Stimulated activated CD4-positive, alpha-beta T cell treated with anti-CD3 and anti-CD28 coated beads, Interleukin-12 subunit alpha, Interleukin-12 subunit beta, amount 100 ng/mL, for 24 hours (primary cell): ENCODE measurements around the gene CDY2A.
"Not testable (repeated sequence)": the region's sequence is repeated elsewhere in the genome, so short reads cannot be mapped to it uniquely, and the experiment has no call there.

Experiments used
- DNase-seq, 2 experiments: peaks; one replicate each; pipeline ENCODE4 v3.0.0-alpha.2; 2020; ENCODE audit warnings: low read depth in 2 of 2

The CDY2A gene, protein sequence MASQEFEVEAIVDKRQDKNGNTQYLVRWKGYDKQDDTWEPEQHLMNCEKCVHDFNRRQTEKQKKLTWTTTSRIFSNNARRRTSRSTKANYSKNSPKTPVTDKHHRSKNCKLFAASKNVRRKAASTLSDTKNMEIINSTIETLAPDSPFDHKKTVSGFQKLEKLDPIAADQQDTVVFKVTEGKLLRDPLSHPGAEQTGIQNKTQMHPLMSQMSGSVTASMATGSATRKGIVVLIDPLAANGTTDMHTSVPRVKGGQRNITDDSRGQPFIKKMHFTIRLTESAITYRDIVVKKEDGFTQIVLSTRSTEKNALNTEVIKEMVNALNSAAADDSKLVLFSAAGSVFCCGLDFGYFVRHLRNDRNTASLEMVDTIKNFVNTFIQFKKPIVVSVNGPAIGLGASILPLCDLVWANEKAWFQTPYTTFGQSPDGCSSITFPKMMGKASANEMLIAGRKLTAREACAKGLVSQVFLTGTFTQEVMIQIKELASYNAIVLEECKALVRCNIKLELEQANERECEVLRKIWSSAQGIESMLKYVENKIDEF

GRCh38 chrY:18025487-18025886 lies at the start of gene CDY2A:
Gene CDY2A (plus strand): TSS chrY:18025787. CDS start chrY:18026115, 328 bp downstream.
- not testable (repeated sequence) for DNase-seq

DNA sequence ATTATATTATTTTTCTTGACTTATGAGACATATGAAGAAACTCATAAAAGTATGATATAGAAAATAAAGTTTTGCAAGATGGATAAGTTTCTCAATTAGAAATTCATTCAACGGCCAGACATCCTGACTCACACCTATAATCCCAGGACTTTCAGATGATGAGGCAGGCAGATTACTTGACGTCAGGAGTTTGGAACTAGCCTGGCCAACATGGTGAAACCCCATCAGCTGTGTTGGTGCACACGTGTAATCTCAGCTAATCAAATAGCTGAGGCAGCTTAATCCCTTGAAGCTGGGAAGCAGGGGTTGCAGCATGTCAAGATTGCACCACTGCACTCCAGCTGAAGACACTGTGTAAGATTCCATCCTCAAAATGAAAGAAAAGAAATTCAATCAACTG lies 28.0 kb upstream of the CDY2A start:
- DNase-seq, result not testable (repeated sequence)

- DNase-seq, result not testable (repeated sequence)
These were observed 27.3 kb upstream of the CDY2A start for GRCh38 chrY:17998266-17998665.

- DNase-seq, result not testable (repeated sequence)
These were observed 1.7 kb upstream of the CDY2A start for GRCh38 chrY:18023897-18024296.

DNA sequence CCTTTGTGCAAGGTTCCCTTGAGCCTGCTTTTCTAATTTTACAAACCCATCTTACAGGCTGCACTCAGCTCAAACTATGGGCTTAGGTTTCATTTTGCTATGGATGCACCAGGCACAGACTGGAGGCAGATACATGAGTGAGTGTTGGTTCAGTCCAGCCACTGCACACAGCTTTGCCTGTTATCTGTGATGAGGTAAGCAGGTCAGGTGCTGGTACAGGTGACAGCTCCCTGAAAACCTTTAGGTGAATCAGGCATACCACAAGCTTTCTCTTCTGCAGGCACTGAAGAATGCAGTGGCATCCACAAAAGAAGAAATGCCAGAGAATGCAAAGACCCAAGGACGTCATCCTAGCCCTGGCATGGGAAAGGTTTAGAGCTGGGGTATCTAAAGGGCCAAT lies 3.3 kb downstream of the CDY2A start:
- DNase-seq, result not testable (repeated sequence)

DNA sequence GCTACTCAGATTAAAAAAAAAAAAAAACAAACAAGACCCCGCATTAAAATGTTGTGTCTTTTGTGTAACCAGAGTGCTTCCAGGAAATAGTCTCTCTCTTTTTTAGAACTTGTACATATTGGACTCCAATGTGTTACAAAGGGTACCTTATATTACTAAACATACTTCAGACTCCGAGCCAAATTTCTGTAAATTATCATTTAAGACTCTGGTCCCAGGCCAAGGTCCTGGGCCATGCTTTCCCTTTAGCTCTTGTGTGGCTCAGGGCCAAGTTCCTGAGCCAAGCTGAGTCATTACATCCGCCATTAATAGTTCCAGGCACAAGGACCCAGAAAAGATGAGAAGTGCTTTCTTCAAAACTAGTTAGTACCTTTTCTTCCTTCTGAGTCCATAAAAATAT lies 4.6 kb downstream of the CDY2A start:
- not testable (repeated sequence) for DNase-seq

GRCh38 chrY:18034100-18034814 lies 8.7 kb downstream of the CDY2A start:
- not testable (repeated sequence) for DNase-seq

GRCh38 chrY:18034864-18035263 lies 9.3 kb downstream of the CDY2A start:
- DNase-seq, result not testable (repeated sequence)

DNA sequence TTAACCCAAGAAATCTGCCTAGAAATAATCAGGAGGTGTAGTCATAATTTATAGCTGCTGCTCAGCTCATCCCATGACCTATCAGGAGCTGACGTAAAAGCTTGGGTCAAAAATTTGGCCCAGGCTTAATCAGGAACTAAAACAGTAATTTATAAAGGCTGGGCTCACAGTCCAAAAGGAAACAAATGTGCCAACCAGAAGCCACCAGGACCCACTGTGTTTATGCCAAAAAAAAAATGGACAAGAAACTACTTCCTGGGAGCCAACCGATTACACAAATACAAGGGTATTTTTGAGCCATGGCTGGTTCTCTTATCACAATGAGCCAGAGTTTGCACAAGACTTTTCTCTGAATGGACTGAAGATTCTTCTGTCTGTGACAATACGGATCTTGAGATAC lies 19.4 kb downstream of the CDY2A start:
- not testable (repeated sequence) for DNase-seq

DNA sequence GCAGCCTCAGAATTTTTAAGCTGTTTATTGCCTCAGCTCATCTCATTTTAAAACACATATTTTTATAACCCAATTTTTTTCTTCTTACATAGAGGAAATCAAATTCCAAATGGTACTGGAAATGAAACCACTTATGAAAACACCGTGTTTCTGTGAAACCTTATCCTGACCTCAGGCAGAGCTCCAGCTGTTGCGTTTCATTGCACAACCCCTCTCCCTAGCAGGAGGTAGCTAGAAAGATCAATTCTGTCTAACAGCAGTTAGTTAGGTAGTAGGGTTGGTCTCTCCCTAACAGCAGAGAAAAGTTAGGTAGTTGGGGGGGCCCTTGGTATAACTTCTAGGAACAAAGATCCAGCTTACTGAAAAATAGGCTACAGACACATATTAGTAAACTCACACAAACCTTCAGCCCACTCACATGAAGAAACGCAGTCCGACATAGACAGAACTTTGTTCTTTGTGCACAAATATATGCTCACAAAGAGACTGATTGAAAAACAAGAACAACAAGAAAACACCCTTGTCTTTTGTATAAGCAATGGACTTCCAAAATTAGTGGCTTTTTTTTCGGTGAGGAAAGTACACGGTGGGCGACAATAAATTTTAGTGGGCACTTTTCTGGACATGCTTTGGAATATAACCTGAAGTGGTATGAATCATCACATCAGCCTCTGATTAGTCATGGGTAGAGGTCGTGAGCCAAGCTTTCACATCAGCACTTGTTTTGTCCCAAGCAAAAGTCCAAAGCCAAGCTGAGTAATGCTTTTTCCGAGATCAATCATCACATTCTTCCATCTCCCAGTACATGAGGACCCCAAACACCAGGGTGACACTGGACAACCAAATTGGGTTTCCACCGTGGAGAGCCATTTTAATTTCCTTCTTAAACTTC lies 22.8 kb downstream of the CDY2A start:
- DNase-seq, result not testable (repeated sequence)

GRCh38 chrY:18049061-18049460 lies 23.5 kb downstream of the CDY2A start:
- DNase-seq, result not testable (repeated sequence)

- not testable (repeated sequence) for DNase-seq
These were observed 30.9 kb downstream of the CDY2A start for GRCh38 chrY:18056473-18056872.

DNA sequence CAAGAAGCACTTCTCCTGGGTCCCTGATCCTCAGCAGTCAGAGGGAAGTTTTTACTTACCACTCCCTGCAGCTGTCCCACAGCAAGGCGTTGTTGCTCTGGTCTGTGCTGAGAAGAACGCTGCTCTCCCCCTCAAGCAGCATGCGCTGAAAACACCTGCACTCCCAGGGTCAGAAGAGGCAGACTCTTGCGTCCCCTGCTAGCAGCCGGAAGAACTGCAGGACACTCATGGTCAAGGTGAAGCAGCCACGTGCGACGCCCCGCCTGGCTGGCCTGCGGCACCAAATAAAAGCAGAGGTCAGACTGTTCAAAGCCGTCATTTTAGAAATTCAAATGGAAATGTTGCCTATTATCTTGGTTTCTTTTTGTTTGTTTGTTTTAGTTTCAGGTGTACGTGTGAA lies 47.9 kb downstream of the CDY2A start:
- not testable (repeated sequence) for DNase-seq
